SK-N-SH (cell line): ENCODE results near the gene TBL1X. TPM values are rescaled to one million over a fixed set of nuclear protein-coding genes. Genes with fewer than 3 reads are reported as not detected.

Experiments
- CTCF ChIA-PET: fragments of 300-600, 350-600 bp; formaldehyde crosslinking; extraction: SDS; loops from one replicate; lab custom pipeline; 2021; lab: Yijun Ruan, JAX
- POLR2A ChIA-PET: fragments of 350-600 bp; sonication (Branson Sonifier 250); formaldehyde crosslinking; extraction: SDS; loops from one replicate; lab custom pipeline; 2020; ENCODE audit warnings: antibody characterized with exemption, inconsistent platforms; lab: Yijun Ruan, JAX
- DNase-seq: peaks from one replicate; pipeline ENCODE4 v3.0.0; 2012
- H2AFZ ChIP-seq: fragments of 200-600 bp; sonication (generic); 2 replicates; pipeline ENCODE4 v1.8.1; 2016; ENCODE audit warnings: antibody characterized with exemption, mild to moderate bottlenecking, low read depth
- H3F3A ChIP-seq: fragments of 200-600 bp; sonication (generic); replicated peaks from 2 replicates; pipeline ENCODE3; 2016; ENCODE audit warnings: antibody characterized with exemption, mild to moderate bottlenecking; ENCODE audit not compliant: insufficient read depth
- H3K27ac ChIP-seq, 2 experiments: fragments of 200-500 bp in 1 of 2; fragments of 200-600 bp in 1 of 2; sonication (Bioruptor generic) in 1 of 2; sonication (generic), shearing (Covaris generic) in 1 of 2; 2 replicates each; pipeline versions ENCODE4 v1.5.1 to v1.6.1; 2014 to 2016; ENCODE audit warnings: low read depth in 2 of 2, inconsistent platforms in 1 of 2, low read length in 1 of 2, mild to moderate bottlenecking in 1 of 2, mixed read lengths in 1 of 2
- H3K27me3 ChIP-seq: fragments of 200-600 bp; sonication (generic), shearing (Covaris generic); 2 replicates; pipeline ENCODE4 v1.6.1; 2016; ENCODE audit warnings: mixed run types; ENCODE audit not compliant: insufficient read depth
- H3K36me3 ChIP-seq, 2 experiments: fragments of 200-500 bp in 1 of 2; fragments of 200-600 bp in 1 of 2; sonication (Bioruptor generic) in 1 of 2; sonication (generic) in 1 of 2; replicated peaks in 1 of 2; 2 replicates each; pipeline versions ENCODE3 to v1.5.1; 2014 to 2016; ENCODE audit warnings: low read length in 1 of 2, mild to moderate bottlenecking in 1 of 2; ENCODE audit not compliant: insufficient read depth in 2 of 2, control insufficient read depth in 1 of 2
- H3K4me1 ChIP-seq, 2 experiments: fragments of 200-500 bp in 1 of 2; fragments of 200-600 bp in 1 of 2; sonication (Bioruptor generic) in 1 of 2; sonication (generic), shearing (Covaris generic) in 1 of 2; 2 replicates each; pipeline versions ENCODE4 v1.5.1 to v1.6.1; 2014 to 2016; ENCODE audit warnings: low read depth in 1 of 2, low read length in 1 of 2, mixed run types in 1 of 2; ENCODE audit not compliant: insufficient read depth in 2 of 2, control insufficient read depth in 1 of 2
- H3K4me2 ChIP-seq: fragments of 200-600 bp; sonication (generic), shearing (Covaris generic); 2 replicates; pipeline ENCODE4 v1.6.1; 2017; ENCODE audit warnings: mixed run types
- H3K4me3 ChIP-seq, 2 experiments: fragments of 200-500 bp in 1 of 2; fragments of 200-600 bp in 1 of 2; sonication (Bioruptor generic) in 1 of 2; sonication (generic), shearing (Covaris generic) in 1 of 2; 2 replicates each; pipeline versions ENCODE4 v1.5.1 to v1.8.1; 2014 to 2016; ENCODE audit warnings: low read depth in 2 of 2, inconsistent platforms in 1 of 2, low read length in 1 of 2, mild to moderate bottlenecking in 1 of 2, mixed read lengths in 1 of 2, moderate library complexity in 1 of 2
- H3K79me2 ChIP-seq: fragments of 200-600 bp; sonication (generic); 2 replicates; pipeline ENCODE4 v1.8.1; 2017; ENCODE audit warnings: mild to moderate bottlenecking; ENCODE audit not compliant: insufficient read depth
- H3K9ac ChIP-seq: fragments of 200-600 bp; sonication (generic); 2 replicates; pipeline ENCODE4 v1.6.1; 2017; ENCODE audit warnings: mixed run types
- H3K9me2 ChIP-seq: fragments of 200-600 bp; sonication (generic); 2 replicates; pipeline ENCODE4 v1.6.1; 2017; ENCODE audit warnings: mixed run types
- H3K9me3 ChIP-seq: fragments of 200-600 bp; sonication (generic); 2 replicates; pipeline ENCODE4 v1.6.1; 2017; ENCODE audit warnings: mixed run types, mild to moderate bottlenecking, moderate library complexity
- H4K20me1 ChIP-seq: fragments of 200-600 bp; sonication (generic); 2 replicates; pipeline ENCODE4 v1.6.1; 2017; ENCODE audit warnings: mild to moderate bottlenecking, mixed run types; ENCODE audit not compliant: insufficient read depth
- MEF2A ChIP-seq: IDR thresholded peaks from 2 replicates; pipeline ENCODE4 v1.4.0; 2012; ENCODE audit warnings: low read depth, borderline replicate concordance
- MXI1 ChIP-seq: IDR thresholded peaks from 2 replicates; pipeline ENCODE4 v1.6.1; 2012; ENCODE audit warnings: mild to moderate bottlenecking, low read depth, low read length, improper control_type of control experiment
- RCOR1 ChIP-seq: fragments of 150-350 bp; IDR thresholded peaks from 2 replicates; pipeline ENCODE4 v1.6.1; 2017; ENCODE audit warnings: antibody characterized with exemption, low read length
- SIN3A ChIP-seq: IDR thresholded peaks from 2 replicates; pipeline ENCODE4 v1.6.1; 2012; ENCODE audit warnings: low read depth, mild to moderate bottlenecking, low read length, moderate library complexity, borderline replicate concordance
- TAF1 ChIP-seq: IDR thresholded peaks from 2 replicates; pipeline ENCODE4 v1.6.1; 2012; ENCODE audit warnings: low read depth, mild to moderate bottlenecking, low read length, moderate library complexity, borderline replicate concordance
- TCF12 ChIP-seq: IDR thresholded peaks from 2 replicates; pipeline ENCODE4 v1.4.0; 2012
- YY1 ChIP-seq: IDR thresholded peaks from 2 replicates; pipeline ENCODE4 v1.4.0; 2012; ENCODE audit warnings: low read depth, mild to moderate bottlenecking
- WGBS: methylation state at CpG from one replicate; pipeline ENCODE4 v1.1.6; 2017; ENCODE audit warnings: low lambda C conversion rate; 5-methylcytosine and 5-hydroxymethylcytosine counted together
- polyA plus RNA-seq, 3 experiments: library from polyadenylated mRNA; depleted of rRNA; stranded (reverse); fragments of >200 nt; gene quantifications; 2 replicates each; pipeline ENCODE4 v1.2.3, GENCODE V29; 2012
- TF ChIP-seq, protein P1 (sequence below): IDR thresholded peaks from 2 replicates; pipeline ENCODE4; 2012
- TF ChIP-seq, protein P2 (sequence below): fragments of 150-350 bp; IDR thresholded peaks from 2 replicates; pipeline ENCODE4 v1.6.1; 2016; ENCODE audit warnings: mild to moderate bottlenecking, low read depth, low read length
- TF ChIP-seq, protein P3 (sequence below): IDR thresholded peaks from 2 replicates; pipeline ENCODE4 v1.6.1; 2012; ENCODE audit warnings: mild to moderate bottlenecking, low read depth, low read length, moderate library complexity
- TF ChIP-seq, protein P4 (sequence below): IDR thresholded peaks from 2 replicates; pipeline ENCODE4 v1.4.0; 2012; ENCODE audit warnings: low read depth, borderline replicate concordance
- TF ChIP-seq, protein P5 (sequence below): IDR thresholded peaks from 2 replicates; pipeline ENCODE4 v1.4.0; 2012; ENCODE audit warnings: low read depth

The TBL1X gene
- polyA plus RNA-seq, 1 of the 3 experiments (the other 2 are of a cell fraction), result 10.6 TPM

DNA sequence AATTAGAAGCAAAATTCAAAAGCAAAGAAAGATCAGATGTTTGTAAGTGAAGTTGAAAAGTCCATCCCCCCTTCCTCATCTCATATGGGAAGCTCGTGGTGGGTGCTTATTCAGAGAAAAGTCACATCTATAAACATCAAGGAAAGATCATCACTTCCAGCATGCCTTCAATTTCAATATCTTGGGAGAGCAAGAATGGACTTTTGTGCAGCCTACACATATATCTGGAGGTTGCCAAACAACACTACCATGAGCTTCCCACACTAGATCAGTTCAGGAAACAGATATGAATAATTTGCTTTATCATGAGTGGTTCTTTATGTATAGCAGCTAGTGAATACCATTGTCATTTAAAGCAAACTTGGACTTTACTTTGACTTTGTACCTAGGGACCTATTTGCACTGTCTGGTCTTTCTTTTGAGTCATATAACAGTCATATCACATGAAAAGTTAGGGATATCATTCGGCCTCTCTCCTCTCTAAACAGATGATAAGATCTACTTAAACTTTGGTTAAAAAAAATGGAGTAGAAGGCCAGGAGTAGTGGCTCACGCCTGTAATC, 5.6 kb upstream of the TBL1X start:
- 32% methylated on average over 3 of the region's 3 CpGs for whole genome bisulfite sequencing
- Histone ChIP-seq H3K27me3 (no peaks in the 10 kb centered on the region), H3K4me3 (no peak overlapping the region), H3K4me2 (no peak overlapping the region), H2AFZ (no peak overlapping the region), H3K79me2 (no peaks in the 10 kb centered on the region), H4K20me1 (no peaks in the 10 kb centered on the region), H3K9me2 (no peaks in the 10 kb centered on the region), H3F3A (peaks cover 10% of the 10 kb centered on the region), H3K9me3 (no peaks in the 10 kb centered on the region), H3K27ac (no peak overlapping the region), H3K9ac (no peak overlapping the region), H3K4me1 (peaks cover 3 to 7% of the 10 kb centered on the region in 2 experiments; a peak in 3 of 4 replicates), H3K36me3 (no peaks in the 10 kb centered on the region)
- POLR2A ChIA-PET, result no interaction called here
- TF ChIP-seq MXI1 (no peak), MEF2A (no peak), RCOR1 (no peak), YY1 (no peak), TCF12 (no peak), TAF1 (no peak), SIN3A (no peak)
- TF ChIP-seq, protein P1, sequence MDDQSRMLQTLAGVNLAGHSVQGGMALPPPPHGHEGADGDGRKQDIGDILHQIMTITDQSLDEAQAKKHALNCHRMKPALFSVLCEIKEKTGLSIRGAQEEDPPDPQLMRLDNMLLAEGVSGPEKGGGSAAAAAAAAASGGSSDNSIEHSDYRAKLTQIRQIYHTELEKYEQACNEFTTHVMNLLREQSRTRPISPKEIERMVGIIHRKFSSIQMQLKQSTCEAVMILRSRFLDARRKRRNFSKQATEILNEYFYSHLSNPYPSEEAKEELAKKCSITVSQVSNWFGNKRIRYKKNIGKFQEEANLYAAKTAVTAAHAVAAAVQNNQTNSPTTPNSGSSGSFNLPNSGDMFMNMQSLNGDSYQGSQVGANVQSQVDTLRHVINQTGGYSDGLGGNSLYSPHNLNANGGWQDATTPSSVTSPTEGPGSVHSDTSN, result no peak
- TF ChIP-seq, protein P2, sequence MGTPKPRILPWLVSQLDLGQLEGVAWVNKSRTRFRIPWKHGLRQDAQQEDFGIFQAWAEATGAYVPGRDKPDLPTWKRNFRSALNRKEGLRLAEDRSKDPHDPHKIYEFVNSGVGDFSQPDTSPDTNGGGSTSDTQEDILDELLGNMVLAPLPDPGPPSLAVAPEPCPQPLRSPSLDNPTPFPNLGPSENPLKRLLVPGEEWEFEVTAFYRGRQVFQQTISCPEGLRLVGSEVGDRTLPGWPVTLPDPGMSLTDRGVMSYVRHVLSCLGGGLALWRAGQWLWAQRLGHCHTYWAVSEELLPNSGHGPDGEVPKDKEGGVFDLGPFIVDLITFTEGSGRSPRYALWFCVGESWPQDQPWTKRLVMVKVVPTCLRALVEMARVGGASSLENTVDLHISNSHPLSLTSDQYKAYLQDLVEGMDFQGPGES, result no peak
- TF ChIP-seq, protein P3, sequence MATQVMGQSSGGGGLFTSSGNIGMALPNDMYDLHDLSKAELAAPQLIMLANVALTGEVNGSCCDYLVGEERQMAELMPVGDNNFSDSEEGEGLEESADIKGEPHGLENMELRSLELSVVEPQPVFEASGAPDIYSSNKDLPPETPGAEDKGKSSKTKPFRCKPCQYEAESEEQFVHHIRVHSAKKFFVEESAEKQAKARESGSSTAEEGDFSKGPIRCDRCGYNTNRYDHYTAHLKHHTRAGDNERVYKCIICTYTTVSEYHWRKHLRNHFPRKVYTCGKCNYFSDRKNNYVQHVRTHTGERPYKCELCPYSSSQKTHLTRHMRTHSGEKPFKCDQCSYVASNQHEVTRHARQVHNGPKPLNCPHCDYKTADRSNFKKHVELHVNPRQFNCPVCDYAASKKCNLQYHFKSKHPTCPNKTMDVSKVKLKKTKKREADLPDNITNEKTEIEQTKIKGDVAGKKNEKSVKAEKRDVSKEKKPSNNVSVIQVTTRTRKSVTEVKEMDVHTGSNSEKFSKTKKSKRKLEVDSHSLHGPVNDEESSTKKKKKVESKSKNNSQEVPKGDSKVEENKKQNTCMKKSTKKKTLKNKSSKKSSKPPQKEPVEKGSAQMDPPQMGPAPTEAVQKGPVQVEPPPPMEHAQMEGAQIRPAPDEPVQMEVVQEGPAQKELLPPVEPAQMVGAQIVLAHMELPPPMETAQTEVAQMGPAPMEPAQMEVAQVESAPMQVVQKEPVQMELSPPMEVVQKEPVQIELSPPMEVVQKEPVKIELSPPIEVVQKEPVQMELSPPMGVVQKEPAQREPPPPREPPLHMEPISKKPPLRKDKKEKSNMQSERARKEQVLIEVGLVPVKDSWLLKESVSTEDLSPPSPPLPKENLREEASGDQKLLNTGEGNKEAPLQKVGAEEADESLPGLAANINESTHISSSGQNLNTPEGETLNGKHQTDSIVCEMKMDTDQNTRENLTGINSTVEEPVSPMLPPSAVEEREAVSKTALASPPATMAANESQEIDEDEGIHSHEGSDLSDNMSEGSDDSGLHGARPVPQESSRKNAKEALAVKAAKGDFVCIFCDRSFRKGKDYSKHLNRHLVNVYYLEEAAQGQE, result no peak
- TF ChIP-seq, protein P4, sequence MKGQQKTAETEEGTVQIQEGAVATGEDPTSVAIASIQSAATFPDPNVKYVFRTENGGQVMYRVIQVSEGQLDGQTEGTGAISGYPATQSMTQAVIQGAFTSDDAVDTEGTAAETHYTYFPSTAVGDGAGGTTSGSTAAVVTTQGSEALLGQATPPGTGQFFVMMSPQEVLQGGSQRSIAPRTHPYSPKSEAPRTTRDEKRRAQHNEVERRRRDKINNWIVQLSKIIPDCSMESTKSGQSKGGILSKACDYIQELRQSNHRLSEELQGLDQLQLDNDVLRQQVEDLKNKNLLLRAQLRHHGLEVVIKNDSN, result no peak
- TF ChIP-seq, protein P5, sequence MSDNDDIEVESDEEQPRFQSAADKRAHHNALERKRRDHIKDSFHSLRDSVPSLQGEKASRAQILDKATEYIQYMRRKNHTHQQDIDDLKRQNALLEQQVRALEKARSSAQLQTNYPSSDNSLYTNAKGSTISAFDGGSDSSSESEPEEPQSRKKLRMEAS, result no peak
- CTCF ChIA-PET, result no interaction called here
- DNase-seq, result no peak
